Smooth muscle cell (in vitro differentiated cells): Measurements from ENCODE around the gene NCAPG2. TPM values are rescaled to one million over a fixed set of nuclear protein-coding genes. Genes with fewer than 3 reads are reported as not detected.

Source experiments
- DNase-seq: peaks from one replicate; lab custom pipeline; 2025; ENCODE audit not compliant: unreplicated experiment; lab: John Stamatoyannopoulos, UW
- H2AFZ ChIP-seq: fragments of 200-600 bp; sonication (generic); 2 replicates; pipeline ENCODE4 v1.6.0; 2016; ENCODE audit warnings: antibody characterized with exemption, low read depth, mild to moderate bottlenecking
- H3F3A ChIP-seq: fragments of 200-600 bp; sonication (generic); 2 replicates; pipeline ENCODE4 v1.6.0; 2017; ENCODE audit warnings: antibody characterized with exemption, low read depth
- H3K27ac ChIP-seq: fragments of 200-600 bp; sonication (generic); 2 replicates; pipeline ENCODE4 v1.5.1; 2016; ENCODE audit warnings: low read depth, mild to moderate bottlenecking
- H3K27me3 ChIP-seq: fragments of 200-600 bp; sonication (generic); 2 replicates; pipeline ENCODE4 v1.6.1; 2016; ENCODE audit warnings: low read depth, mild to moderate bottlenecking
- H3K36me3 ChIP-seq: fragments of 200-600 bp; sonication (generic); 2 replicates; pipeline ENCODE4 v1.5.1; 2016; ENCODE audit warnings: low read depth
- H3K4me1 ChIP-seq: fragments of 200-600 bp; sonication (generic); 2 replicates; pipeline ENCODE4 v1.5.1; 2016; ENCODE audit warnings: low read depth
- H3K4me2 ChIP-seq: fragments of 200-600 bp; sonication (generic); 2 replicates; pipeline ENCODE4 v1.6.0; 2016; ENCODE audit warnings: mild to moderate bottlenecking
- H3K4me3 ChIP-seq: fragments of 200-600 bp; sonication (generic); 2 replicates; pipeline ENCODE4 v1.5.1; 2016; ENCODE audit warnings: mild to moderate bottlenecking
- H3K79me2 ChIP-seq: fragments of 200-600 bp; sonication (generic); 2 replicates; pipeline ENCODE4 v1.6.0; 2016; ENCODE audit warnings: low read depth, mild to moderate bottlenecking
- H3K9ac ChIP-seq: fragments of 200-600 bp; sonication (generic); 2 replicates; pipeline ENCODE4 v1.6.0; 2016; ENCODE audit warnings: low read depth
- H3K9me3 ChIP-seq: fragments of 200-600 bp; sonication (generic); replicated peaks from 2 replicates; pipeline ENCODE4 v1.5.1; 2016; ENCODE audit warnings: low read depth
- H4K20me1 ChIP-seq: fragments of 200-600 bp; sonication (generic); 2 replicates; pipeline ENCODE4 v1.6.0; 2016; ENCODE audit warnings: low read depth
- WGBS: methylation state at CpG from one replicate; pipeline ENCODE4 v1.1.7; 2016; ENCODE audit warnings: low lambda C conversion rate; 5-methylcytosine and 5-hydroxymethylcytosine counted together
- polyA plus RNA-seq: library from polyadenylated mRNA; unstranded; fragments of >200 nt; fragmentation: Nextera tagmentation; extraction: Ambion mirVana; gene quantifications from 2 replicates; pipeline ENCODE4 v1.2.1, GENCODE V29; 2016
- total RNA-seq: library from RNA; depleted of rRNA; stranded (reverse); fragments of >200 nt; gene quantifications from 2 replicates; pipeline ENCODE4 v1.2.3, GENCODE V29; 2014
- TF ChIP-seq, protein P1 (sequence below): fragments of 200-600 bp; sonication (generic); IDR thresholded peaks from 2 replicates; pipeline ENCODE4 v1.5.1; 2017; ENCODE audit warnings: borderline replicate concordance, mild to moderate bottlenecking, antibody characterized with exemption; ENCODE audit not compliant: insufficient read depth, poor library complexity, severe bottlenecking

Gene NCAPG2
- total and polyA plus RNA-seq, 2 experiments from 2014 or later = 9.9 to 12.5 TPM

DNA sequence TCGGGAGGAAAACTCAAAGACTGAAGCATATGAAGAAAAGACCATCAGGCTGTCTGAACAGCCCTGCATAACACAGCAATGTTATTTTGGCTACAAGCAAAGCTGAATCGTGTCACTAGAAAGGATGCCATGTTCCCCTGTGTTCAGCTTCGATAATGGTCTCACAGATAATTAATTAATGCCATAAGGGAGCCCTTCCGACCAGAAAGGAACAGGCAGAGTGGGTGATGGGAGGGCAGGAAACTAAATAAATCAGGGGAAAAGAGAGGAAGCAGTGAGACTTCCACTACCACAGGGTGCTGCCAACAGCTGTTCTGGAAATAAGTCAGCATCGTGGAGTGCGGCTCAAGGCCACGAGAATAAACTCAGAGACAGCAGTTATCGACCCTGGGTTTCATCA, 120.2 kb downstream of the NCAPG2 start:
- no peak overlapping the region for H3K4me2 ChIP-seq
- H4K20me1 ChIP-seq = no peaks in the 10 kb centered on the region
- H3K9ac ChIP-seq = no peak overlapping the region
- H3K27me3 ChIP-seq = peaks cover 48% of the 10 kb centered on the region
- H2AFZ ChIP-seq = no peak overlapping the region
- H3K79me2 ChIP-seq = no peaks in the 10 kb centered on the region
- DNase-seq = no peak
- no peaks in the 10 kb centered on the region for H3K4me1 ChIP-seq
- H3K36me3 ChIP-seq = no peaks in the 10 kb centered on the region
- no peak overlapping the region for H3K4me3 ChIP-seq
- H3K27ac ChIP-seq = no peak overlapping the region
- no peaks in the 10 kb centered on the region for H3F3A ChIP-seq
- TF ChIP-seq, protein P1, sequence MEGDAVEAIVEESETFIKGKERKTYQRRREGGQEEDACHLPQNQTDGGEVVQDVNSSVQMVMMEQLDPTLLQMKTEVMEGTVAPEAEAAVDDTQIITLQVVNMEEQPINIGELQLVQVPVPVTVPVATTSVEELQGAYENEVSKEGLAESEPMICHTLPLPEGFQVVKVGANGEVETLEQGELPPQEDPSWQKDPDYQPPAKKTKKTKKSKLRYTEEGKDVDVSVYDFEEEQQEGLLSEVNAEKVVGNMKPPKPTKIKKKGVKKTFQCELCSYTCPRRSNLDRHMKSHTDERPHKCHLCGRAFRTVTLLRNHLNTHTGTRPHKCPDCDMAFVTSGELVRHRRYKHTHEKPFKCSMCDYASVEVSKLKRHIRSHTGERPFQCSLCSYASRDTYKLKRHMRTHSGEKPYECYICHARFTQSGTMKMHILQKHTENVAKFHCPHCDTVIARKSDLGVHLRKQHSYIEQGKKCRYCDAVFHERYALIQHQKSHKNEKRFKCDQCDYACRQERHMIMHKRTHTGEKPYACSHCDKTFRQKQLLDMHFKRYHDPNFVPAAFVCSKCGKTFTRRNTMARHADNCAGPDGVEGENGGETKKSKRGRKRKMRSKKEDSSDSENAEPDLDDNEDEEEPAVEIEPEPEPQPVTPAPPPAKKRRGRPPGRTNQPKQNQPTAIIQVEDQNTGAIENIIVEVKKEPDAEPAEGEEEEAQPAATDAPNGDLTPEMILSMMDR = no peak
- no peaks in the 10 kb centered on the region for H3K9me3 ChIP-seq
- 83% methylated on average over 8 of the region's 8 CpGs for WGBS

DNA sequence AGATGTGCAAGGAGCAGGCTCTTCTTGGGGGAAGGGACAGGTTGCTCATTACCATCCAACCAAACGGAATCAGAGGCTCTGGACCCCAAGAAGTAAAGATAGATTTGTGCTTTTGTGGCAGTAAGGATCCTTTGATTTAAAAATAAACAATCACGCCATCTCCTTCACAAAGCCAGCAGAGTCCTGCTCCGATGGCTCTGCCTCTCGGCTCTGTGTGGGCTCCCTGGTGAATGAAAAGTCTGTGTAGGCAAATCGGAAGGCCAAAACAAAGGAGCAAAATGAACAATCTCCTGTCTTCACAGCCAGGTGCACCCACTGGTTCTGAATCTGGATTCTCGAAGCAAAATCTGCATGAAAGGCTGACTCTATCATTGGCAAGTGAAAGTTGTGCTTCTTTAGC, 120.8 kb downstream of the NCAPG2 start:
- Histone ChIP-seq H3K9me3 (no peaks in the 10 kb centered on the region), H3K4me2 (no peak overlapping the region), H3K27ac (no peak overlapping the region), H3K27me3 (peaks cover 43% of the 10 kb centered on the region), H2AFZ (no peak overlapping the region), H3K9ac (no peak overlapping the region), H3K36me3 (no peaks in the 10 kb centered on the region), H3K4me3 (no peak overlapping the region), H4K20me1 (no peaks in the 10 kb centered on the region), H3K4me1 (no peaks in the 10 kb centered on the region), H3F3A (no peaks in the 10 kb centered on the region), H3K79me2 (no peaks in the 10 kb centered on the region)
- no peak for DNase-seq
- TF ChIP-seq, protein P1 = no peak
- 76% methylated on average over 6 of the region's 6 CpGs for WGBS

DNA sequence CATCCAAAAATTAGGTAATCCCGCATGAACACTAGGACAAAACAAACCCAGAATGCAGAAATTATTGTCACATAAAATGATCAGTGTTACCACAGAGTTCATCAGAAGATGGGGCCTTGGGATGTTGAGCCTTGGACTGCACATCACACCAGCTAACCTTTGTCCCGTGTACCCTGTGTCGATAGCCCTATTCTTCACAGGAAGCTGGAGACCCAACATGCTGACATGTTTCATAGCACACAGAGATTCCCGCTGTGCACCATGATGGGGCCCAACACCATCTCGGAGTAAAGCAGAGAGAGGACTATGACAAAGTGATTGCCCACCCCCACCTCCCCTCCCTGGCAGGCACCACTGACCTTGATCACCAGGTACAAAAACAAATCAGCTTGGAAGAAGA, 121.5 kb downstream of the NCAPG2 start:
- no peaks in the 10 kb centered on the region for H3K9me3 ChIP-seq
- WGBS = 92% methylated on average over 5 of the region's 5 CpGs

DNA sequence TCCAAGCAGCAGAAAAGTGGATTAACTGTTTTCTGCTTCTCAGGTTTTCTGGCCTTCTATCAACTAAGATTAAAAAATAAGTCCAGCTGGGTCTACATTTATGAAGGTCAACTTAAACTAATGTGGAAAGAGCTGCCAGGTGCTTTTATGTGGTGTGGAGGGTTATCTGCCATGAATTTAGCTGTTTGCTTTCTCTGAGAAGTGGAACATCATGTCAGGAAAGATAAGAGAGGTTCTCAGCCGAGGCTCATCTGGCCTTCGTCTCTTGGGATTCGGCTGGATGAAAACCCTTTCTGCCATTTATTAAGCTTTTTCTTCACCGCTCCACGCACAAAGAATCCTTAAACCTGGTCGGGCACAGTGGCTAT, 122.5 kb downstream of the NCAPG2 start:
- Histone ChIP-seq H2AFZ (no peak overlapping the region), H3F3A (no peaks in the 10 kb centered on the region), H3K9me3 (no peaks in the 10 kb centered on the region), H3K79me2 (no peaks in the 10 kb centered on the region), H3K4me3 (no peak overlapping the region), H4K20me1 (no peaks in the 10 kb centered on the region), H3K27ac (no peak overlapping the region), H3K9ac (no peak overlapping the region), H3K36me3 (no peaks in the 10 kb centered on the region), H3K4me1 (no peaks in the 10 kb centered on the region), H3K27me3 (peaks cover 34% of the 10 kb centered on the region), H3K4me2 (no peak overlapping the region)
- no peak for DNase-seq
- TF ChIP-seq, protein P1 = no peak
- WGBS = 89% methylated on average over 5 of the region's 6 CpGs

More for the DNA sequence above, 121.5 kb downstream of the NCAPG2 start:
- no peak overlapping the region for H3K4me2 ChIP-seq
- no peaks in the 10 kb centered on the region for H3K36me3 ChIP-seq
- no peaks in the 10 kb centered on the region for H3F3A ChIP-seq
- H3K9ac ChIP-seq = no peak overlapping the region
- H3K79me2 ChIP-seq = no peaks in the 10 kb centered on the region
- peaks cover 37% of the 10 kb centered on the region for H3K27me3 ChIP-seq
- H3K4me1 ChIP-seq = no peaks in the 10 kb centered on the region
- TF ChIP-seq, protein P1 = no peak
- H2AFZ ChIP-seq = no peak overlapping the region
- no peak overlapping the region for H3K4me3 ChIP-seq
- no peak overlapping the region for H3K27ac ChIP-seq
- DNase-seq = no peak
- no peaks in the 10 kb centered on the region for H4K20me1 ChIP-seq
